Measurements from ENCODE around the gene C17orf67. TPM values are rescaled to one million over a fixed set of nuclear protein-coding genes. Genes with fewer than 3 reads are reported as not detected.

C17orf67 gene
- total and polyA plus RNA-seq, 2 of the 13 experiments (the other 11 are each of a cell fraction or from before 2014, with no cell fraction given): 0.41 to 0.86 TPM

DNA sequence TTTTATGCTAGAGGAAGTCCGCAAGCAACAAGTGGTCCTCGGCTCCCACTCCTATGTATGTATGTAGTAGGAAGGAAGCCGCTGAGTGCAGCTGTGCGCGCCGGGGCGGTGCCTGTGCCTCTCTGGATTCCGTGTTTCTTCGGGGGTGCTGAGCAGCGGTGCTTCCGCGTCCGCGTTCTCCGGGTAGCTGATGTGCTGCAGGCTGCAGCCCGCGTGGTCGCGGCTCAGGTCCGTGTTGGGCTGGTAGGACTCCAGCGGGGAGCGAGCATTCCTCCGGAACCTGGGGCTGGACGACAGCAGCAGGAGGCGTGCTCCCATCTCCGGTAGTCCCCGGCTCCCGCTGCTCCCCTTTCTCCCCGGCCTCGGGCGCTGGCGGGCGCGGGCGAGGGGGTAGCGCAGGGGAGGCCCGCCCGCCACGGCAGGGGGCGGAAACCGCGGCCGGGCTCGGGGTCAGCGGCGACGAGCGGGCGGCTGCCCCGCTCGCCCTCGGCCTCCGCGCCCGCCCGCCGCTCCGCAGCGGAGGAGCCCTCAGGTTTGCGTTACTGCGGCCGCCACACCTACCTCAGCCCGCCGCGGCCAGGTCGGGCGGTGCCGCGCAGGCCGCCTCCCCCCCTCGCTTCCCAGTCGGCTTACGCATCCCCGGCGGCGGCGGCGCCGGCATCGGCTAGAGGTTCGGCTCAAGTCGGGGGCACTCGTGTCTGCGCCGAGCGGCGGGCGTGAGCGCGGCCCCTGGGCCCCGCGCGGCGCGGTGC is 487 bp downstream of the C17orf67 start (continued):
- no peak for TF ChIP-seq ZNF652 (CRISPR knock-in tag; IDR thresholded peaks at IDR 0.05; ENCODE audit: borderline replicate concordance, low read depth)
- TF ChIP-seq, protein P1, sequence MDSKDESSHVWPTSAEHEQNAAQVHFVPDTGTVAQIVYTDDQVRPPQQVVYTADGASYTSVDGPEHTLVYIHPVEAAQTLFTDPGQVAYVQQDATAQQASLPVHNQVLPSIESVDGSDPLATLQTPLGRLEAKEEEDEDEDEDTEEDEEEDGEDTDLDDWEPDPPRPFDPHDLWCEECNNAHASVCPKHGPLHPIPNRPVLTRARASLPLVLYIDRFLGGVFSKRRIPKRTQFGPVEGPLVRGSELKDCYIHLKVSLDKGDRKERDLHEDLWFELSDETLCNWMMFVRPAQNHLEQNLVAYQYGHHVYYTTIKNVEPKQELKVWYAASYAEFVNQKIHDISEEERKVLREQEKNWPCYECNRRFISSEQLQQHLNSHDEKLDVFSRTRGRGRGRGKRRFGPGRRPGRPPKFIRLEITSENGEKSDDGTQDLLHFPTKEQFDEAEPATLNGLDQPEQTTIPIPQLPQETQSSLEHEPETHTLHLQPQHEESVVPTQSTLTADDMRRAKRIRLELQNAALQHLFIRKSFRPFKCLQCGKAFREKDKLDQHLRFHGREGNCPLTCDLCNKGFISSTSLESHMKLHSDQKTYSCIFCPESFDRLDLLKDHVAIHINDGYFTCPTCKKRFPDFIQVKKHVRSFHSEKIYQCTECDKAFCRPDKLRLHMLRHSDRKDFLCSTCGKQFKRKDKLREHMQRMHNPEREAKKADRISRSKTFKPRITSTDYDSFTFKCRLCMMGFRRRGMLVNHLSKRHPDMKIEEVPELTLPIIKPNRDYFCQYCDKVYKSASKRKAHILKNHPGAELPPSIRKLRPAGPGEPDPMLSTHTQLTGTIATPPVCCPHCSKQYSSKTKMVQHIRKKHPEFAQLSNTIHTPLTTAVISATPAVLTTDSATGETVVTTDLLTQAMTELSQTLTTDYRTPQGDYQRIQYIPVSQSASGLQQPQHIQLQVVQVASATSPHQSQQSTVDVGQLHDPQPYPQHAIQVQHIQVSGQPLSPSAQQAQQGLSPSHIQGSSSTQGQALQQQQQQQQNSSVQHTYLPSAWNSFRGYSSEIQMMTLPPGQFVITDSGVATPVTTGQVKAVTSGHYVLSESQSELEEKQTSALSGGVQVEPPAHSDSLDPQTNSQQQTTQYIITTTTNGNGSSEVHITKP (CRISPR knock-in tag; IDR thresholded peaks at IDR 0.05; ENCODE audit: low read depth): 0 out of 2 replicates have a peak, but pooled peaks have one; percentile 16
- TF ChIP-seq, protein P2, sequence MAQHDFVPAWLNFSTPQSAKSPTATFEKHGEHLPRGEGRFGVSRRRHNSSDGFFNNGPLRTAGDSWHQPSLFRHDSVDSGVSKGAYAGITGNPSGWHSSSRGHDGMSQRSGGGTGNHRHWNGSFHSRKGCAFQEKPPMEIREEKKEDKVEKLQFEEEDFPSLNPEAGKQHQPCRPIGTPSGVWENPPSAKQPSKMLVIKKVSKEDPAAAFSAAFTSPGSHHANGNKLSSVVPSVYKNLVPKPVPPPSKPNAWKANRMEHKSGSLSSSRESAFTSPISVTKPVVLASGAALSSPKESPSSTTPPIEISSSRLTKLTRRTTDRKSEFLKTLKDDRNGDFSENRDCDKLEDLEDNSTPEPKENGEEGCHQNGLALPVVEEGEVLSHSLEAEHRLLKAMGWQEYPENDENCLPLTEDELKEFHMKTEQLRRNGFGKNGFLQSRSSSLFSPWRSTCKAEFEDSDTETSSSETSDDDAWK (CRISPR knock-in tag; IDR thresholded peaks at IDR 0.05): no peak
- no peak for TF ChIP-seq ZFP82 (CRISPR knock-in tag; IDR thresholded peaks at IDR 0.05; ENCODE audit: borderline replicate concordance)
- TF ChIP-seq NONO (IDR thresholded peaks at IDR 0.05): no peak
- TF ChIP-seq NONO (CRISPR knock-in tag; conservative IDR thresholded peaks at IDR 0.05): peak; percentile 48; the same call in 1 of the 2 replicates
- TF ChIP-seq, protein P3, sequence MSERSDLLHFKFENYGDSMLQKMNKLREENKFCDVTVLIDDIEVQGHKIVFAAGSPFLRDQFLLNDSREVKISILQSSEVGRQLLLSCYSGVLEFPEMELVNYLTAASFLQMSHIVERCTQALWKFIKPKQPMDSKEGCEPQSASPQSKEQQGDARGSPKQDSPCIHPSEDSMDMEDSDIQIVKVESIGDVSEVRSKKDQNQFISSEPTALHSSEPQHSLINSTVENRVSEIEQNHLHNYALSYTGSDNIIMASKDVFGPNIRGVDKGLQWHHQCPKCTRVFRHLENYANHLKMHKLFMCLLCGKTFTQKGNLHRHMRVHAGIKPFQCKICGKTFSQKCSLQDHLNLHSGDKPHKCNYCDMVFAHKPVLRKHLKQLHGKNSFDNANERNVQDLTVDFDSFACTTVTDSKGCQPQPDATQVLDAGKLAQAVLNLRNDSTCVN (CRISPR knock-in tag; IDR thresholded peaks at IDR 0.05; ENCODE audit: borderline replicate concordance): no peak
- 0 out of 2 replicates have a peak, but pooled peaks have one; percentile 54 for TF ChIP-seq ZNF136 (CRISPR knock-in tag; IDR thresholded peaks at IDR 0.05; ENCODE audit: low read depth)
- no peak; the same call in 1 of the 2 replicates for TF ChIP-seq ATAD3A (CRISPR knock-in tag; IDR thresholded peaks at IDR 0.05)
- TF ChIP-seq, protein P4, sequence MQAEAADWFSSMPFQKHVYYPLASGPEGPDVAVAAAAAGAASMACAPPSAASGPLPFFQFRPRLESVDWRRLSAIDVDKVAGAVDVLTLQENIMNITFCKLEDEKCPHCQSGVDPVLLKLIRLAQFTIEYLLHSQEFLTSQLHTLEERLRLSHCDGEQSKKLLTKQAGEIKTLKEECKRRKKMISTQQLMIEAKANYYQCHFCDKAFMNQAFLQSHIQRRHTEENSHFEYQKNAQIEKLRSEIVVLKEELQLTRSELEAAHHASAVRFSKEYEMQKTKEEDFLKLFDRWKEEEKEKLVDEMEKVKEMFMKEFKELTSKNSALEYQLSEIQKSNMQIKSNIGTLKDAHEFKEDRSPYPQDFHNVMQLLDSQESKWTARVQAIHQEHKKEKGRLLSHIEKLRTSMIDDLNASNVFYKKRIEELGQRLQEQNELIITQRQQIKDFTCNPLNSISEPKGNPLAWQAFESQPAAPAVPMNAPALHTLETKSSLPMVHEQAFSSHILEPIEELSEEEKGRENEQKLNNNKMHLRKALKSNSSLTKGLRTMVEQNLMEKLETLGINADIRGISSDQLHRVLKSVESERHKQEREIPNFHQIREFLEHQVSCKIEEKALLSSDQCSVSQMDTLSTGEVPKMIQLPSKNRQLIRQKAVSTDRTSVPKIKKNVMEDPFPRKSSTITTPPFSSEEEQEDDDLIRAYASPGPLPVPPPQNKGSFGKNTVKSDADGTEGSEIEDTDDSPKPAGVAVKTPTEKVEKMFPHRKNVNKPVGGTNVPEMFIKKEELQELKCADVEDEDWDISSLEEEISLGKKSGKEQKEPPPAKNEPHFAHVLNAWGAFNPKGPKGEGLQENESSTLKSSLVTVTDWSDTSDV (CRISPR knock-in tag; IDR thresholded peaks at IDR 0.05): no peak
- TF ChIP-seq MAFK (conservative IDR thresholded peaks at IDR 0.05 in 1 of 2, IDR thresholded peaks at IDR 0.05 in 1 of 2; ENCODE audit: low read length in 2 of 2): no peak
- TF ChIP-seq ZNF569 (CRISPR knock-in tag; IDR thresholded peaks at IDR 0.05; ENCODE audit: borderline replicate concordance): no peak
- TF ChIP-seq ZBTB1 (CRISPR knock-in tag; IDR thresholded peaks at IDR 0.05; ENCODE audit: borderline replicate concordance): no peak
- no peak for TF ChIP-seq PHF5A (CRISPR knock-in tag; IDR thresholded peaks at IDR 0.05; ENCODE audit: low read depth, unreplicated experiment)
- TF ChIP-seq CBX2 (IDR thresholded peaks at IDR 0.05; ENCODE audit: low read depth, low read length): no peak
- TF ChIP-seq CBX2 (CRISPR knock-in tag; IDR thresholded peaks at IDR 0.05; ENCODE audit: low read depth): no peak
- TF ChIP-seq, protein P5, sequence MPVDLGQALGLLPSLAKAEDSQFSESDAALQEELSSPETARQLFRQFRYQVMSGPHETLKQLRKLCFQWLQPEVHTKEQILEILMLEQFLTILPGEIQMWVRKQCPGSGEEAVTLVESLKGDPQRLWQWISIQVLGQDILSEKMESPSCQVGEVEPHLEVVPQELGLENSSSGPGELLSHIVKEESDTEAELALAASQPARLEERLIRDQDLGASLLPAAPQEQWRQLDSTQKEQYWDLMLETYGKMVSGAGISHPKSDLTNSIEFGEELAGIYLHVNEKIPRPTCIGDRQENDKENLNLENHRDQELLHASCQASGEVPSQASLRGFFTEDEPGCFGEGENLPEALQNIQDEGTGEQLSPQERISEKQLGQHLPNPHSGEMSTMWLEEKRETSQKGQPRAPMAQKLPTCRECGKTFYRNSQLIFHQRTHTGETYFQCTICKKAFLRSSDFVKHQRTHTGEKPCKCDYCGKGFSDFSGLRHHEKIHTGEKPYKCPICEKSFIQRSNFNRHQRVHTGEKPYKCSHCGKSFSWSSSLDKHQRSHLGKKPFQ (CRISPR knock-in tag; IDR thresholded peaks at IDR 0.05; ENCODE audit: insufficient replicate concordance): no peak
- no peak for TF ChIP-seq HNRNPK (IDR thresholded peaks at IDR 0.05; ENCODE audit: low read depth, low read length, poor library complexity, severe bottlenecking)
